ENCODE results near the gene SLC25A12.
"Not testable (repeated sequence)": the region's sequence is repeated elsewhere in the genome, so short reads cannot be mapped to it uniquely, and the experiment has no call there.

SLC25A12 gene

DNA sequence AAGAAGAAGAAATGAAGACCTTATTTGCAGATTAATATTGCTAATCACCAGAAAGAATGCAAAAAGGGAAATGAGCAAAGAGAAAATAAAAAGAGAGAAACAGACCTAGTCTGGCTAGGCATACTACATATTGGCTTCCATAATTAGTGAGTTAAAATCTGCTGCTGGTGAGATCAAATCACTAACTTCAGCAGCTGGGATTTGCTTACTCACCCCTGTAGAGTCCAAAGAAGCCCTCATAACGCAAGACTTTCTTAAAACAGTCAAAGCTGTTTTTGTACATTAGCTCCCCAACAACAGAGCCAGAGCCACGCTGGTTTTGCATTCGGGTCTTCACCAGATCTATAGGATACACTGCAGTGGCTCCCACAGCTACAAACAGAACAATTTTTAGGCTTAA, 80.9 kb downstream of the SLC25A12 start:
- DNase-seq = no peak
- Histone ChIP-seq H3K4me3 (ENCODE audit: insufficient read depth, low read depth, low read length, poor library complexity, severe bottlenecking) (no peak overlapping the region), H3K36me3 (ENCODE audit: control insufficient read depth, insufficient read depth, low read length) (peaks cover 16% of the 10 kb centered on the region), H3K27me3 (replicated peaks; ENCODE audit: control insufficient read depth, insufficient read depth, low read length, poor library complexity, severe bottlenecking) (no peaks in the 10 kb centered on the region), H3K27ac (ENCODE audit: insufficient read depth, low read length, poor library complexity, severe bottlenecking) (no peak overlapping the region), H3K9me3 (ENCODE audit: control insufficient read depth, low read length) (no peaks in the 10 kb centered on the region), H3K4me1 (ENCODE audit: control insufficient read depth, insufficient read depth, low read length, poor library complexity, severe bottlenecking) (no peaks in the 10 kb centered on the region)

DNA sequence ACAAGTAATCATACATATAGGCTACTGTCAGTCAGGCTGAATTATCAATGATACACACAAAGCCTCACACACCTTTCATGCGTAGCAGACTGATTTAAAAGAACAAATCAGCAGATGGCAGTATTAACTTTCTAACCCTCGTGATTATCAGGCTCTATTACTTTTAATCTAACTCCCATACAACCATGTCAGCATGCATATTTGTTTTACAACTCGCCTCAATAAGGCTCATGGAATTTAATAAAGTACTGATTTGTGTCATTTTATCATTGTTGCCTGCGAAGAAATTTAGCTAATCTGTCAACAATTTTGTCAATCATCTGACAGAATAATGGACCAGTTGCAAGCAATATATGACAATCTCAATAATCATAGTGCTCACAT, 82.8 kb downstream of the SLC25A12 start:
- H3K27ac ChIP-seq (ENCODE audit: insufficient read depth, low read length, poor library complexity, severe bottlenecking) = no peak overlapping the region
- H3K36me3 ChIP-seq (ENCODE audit: control insufficient read depth, insufficient read depth, low read length) = peaks cover 19% of the 10 kb centered on the region
- no peaks in the 10 kb centered on the region for H3K9me3 ChIP-seq (ENCODE audit: control insufficient read depth, low read length)
- H3K27me3 ChIP-seq (replicated peaks; ENCODE audit: control insufficient read depth, insufficient read depth, low read length, poor library complexity, severe bottlenecking) = no peaks in the 10 kb centered on the region
- no peaks in the 10 kb centered on the region for H3K4me1 ChIP-seq (ENCODE audit: control insufficient read depth, insufficient read depth, low read length, poor library complexity, severe bottlenecking)
- DNase-seq = no peak
- H3K4me3 ChIP-seq (ENCODE audit: insufficient read depth, low read depth, low read length, poor library complexity, severe bottlenecking) = no peak overlapping the region

DNA sequence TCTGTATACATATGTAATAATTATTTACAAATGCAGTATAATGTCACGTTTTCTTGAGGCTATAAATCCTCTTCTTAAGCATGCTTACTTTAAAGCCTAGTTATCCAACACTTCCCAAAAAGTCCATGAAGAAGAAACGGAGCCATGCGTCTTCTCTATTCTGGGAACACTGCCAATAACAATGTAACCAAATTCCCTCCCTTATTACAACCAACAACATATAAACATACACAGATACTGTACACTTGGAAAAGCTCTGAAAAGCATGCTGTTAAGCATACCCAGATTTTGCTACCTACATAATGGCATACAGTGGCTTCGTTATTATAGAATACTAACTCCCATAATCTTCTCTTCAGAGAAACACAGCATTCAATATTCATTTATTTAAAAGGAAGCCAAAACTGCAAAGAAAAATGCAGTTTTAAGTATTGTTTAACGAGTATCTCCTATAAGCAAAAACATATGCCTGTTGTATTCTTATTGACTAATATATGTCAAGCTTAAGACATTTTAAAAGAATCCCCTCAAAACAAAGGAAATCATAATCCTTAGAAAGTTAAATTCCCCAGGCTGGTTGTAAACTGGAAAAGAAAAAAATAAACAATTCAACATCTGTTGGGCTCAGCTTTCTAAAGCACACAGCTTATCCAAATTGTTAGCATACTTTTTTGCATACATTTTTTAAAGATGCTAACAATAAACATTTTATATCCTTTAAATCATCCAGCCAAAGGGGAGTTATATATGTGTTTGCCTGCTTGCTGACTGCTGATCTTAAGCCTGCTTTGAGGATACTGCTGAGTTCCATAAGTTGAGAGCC, 83.4 kb downstream of the SLC25A12 start:
- H3K9me3 ChIP-seq (ENCODE audit: control insufficient read depth, low read length) = no peaks in the 10 kb centered on the region

DNA sequence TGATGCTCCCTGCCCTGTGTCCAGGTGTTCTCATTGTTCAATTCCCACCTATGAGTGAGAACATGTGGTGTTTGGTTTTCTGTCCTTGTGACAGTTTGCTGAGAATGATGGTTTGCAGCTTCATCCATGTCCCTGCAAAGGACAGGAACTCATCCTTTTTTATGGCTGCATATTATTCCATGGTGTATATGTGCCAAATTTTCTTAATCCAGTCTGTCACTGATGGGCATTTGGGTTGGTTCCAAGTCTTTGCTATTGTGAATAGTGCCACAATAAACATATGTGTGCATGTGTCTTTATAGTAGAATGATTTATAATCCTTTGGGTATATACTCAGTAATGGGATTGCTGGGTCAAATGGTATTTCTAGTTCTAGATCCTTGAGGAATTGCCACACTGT, 85.2 kb downstream of the SLC25A12 start:
- H3K36me3 ChIP-seq (ENCODE audit: control insufficient read depth, insufficient read depth, low read length) = peaks cover 19% of the 10 kb centered on the region
- DNase-seq; H3K27ac ChIP-seq (ENCODE audit: insufficient read depth, low read length, poor library complexity, severe bottlenecking); H3K27me3 ChIP-seq (replicated peaks; ENCODE audit: control insufficient read depth, insufficient read depth, low read length, poor library complexity, severe bottlenecking); H3K4me3 ChIP-seq (ENCODE audit: insufficient read depth, low read depth, low read length, poor library complexity, severe bottlenecking); H3K4me1 ChIP-seq (ENCODE audit: control insufficient read depth, insufficient read depth, low read length, poor library complexity, severe bottlenecking); H3K9me3 ChIP-seq (ENCODE audit: control insufficient read depth, low read length): not testable (repeated sequence)

More for the DNA sequence above, 83.4 kb downstream of the SLC25A12 start:
- H3K4me1 ChIP-seq (ENCODE audit: control insufficient read depth, insufficient read depth, low read length, poor library complexity, severe bottlenecking) = no peaks in the 10 kb centered on the region
- peaks cover 19% of the 10 kb centered on the region for H3K36me3 ChIP-seq (ENCODE audit: control insufficient read depth, insufficient read depth, low read length)
- H3K4me3 ChIP-seq (ENCODE audit: insufficient read depth, low read depth, low read length, poor library complexity, severe bottlenecking) = no peak overlapping the region
- no peaks in the 10 kb centered on the region for H3K27me3 ChIP-seq (replicated peaks; ENCODE audit: control insufficient read depth, insufficient read depth, low read length, poor library complexity, severe bottlenecking)
- DNase-seq = no peak
- no peak overlapping the region for H3K27ac ChIP-seq (ENCODE audit: insufficient read depth, low read length, poor library complexity, severe bottlenecking)

DNA sequence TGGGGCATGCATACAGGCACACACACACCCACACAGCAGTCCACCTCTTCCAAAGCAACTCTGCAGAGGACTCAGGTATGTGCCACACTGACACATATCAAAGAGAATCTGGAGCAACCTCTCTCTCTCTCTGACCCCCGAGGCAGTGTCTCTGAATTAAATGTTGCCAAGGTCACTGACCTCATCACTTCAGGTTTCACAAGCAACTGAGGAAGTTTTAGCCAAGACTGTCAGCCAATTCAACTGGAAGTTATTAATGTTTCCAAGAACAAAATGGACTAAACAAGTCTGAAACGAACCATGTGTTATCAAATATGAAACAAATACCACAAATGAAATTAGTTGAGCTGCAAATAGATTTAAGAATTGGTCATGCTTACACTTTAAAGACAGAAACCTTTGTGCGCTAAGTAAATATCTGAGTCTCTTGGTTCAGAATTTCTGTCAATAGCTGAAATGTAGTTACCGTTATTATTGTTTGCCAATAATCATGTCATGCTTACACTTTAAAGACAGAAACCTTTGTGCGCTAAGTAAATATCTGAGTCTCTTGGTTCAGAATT, 86.1 kb downstream of the SLC25A12 start:
- H3K27ac ChIP-seq (ENCODE audit: insufficient read depth, low read length, poor library complexity, severe bottlenecking) = no peak overlapping the region
- no peaks in the 10 kb centered on the region for H3K4me1 ChIP-seq (ENCODE audit: control insufficient read depth, insufficient read depth, low read length, poor library complexity, severe bottlenecking)
- no peak for DNase-seq
- H3K27me3 ChIP-seq (replicated peaks; ENCODE audit: control insufficient read depth, insufficient read depth, low read length, poor library complexity, severe bottlenecking) = no peaks in the 10 kb centered on the region
- H3K9me3 ChIP-seq (ENCODE audit: control insufficient read depth, low read length) = no peaks in the 10 kb centered on the region
- H3K4me3 ChIP-seq (ENCODE audit: insufficient read depth, low read depth, low read length, poor library complexity, severe bottlenecking) = no peak overlapping the region
- H3K36me3 ChIP-seq (ENCODE audit: control insufficient read depth, insufficient read depth, low read length) = peaks cover 12% of the 10 kb centered on the region

DNA sequence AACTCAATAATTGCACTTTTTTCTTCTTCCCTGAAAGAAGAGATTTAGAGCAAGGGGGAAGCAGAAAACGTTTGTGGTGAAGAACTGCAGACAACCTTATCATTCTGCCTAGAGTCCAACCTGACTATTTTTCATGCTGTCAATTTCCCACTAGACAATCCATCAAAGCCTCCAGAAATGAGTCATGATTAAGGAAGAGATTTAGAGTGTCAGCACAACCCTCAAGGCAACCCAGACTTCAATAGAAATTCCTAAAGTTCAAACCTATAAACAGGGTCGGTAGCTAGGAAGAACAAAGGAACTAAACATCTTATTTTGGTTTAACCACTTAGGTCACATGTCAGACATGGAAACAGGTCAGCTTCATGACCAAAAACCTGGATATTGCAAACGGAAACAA, 86.9 kb downstream of the SLC25A12 start:
- Histone ChIP-seq H3K27me3 (replicated peaks; ENCODE audit: control insufficient read depth, insufficient read depth, low read length, poor library complexity, severe bottlenecking) (no peaks in the 10 kb centered on the region), H3K27ac (ENCODE audit: insufficient read depth, low read length, poor library complexity, severe bottlenecking) (no peak overlapping the region), H3K9me3 (ENCODE audit: control insufficient read depth, low read length) (no peaks in the 10 kb centered on the region), H3K36me3 (ENCODE audit: control insufficient read depth, insufficient read depth, low read length) (peaks cover 10% of the 10 kb centered on the region), H3K4me1 (ENCODE audit: control insufficient read depth, insufficient read depth, low read length, poor library complexity, severe bottlenecking) (no peaks in the 10 kb centered on the region), H3K4me3 (ENCODE audit: insufficient read depth, low read depth, low read length, poor library complexity, severe bottlenecking) (no peak overlapping the region)
- no peak for DNase-seq

DNA sequence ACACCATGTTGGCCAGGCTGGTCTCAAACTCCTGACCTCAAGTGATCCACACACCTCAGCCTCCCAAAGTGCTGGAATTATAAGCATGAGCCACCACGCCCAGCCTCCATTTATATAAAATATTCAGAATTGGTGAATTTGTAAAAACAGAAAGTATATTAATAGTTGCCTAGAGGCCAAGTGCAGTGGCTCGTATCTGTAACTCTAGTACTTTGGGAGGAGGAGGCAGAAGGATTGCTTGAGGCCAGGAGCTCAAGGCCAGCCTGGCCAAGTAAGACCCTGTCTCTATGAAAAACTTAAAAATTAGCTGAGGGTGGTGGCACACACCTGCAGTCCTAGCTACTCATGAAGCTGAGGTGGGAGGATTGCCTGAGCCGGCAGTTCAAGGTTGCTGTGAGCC, 89.6 kb downstream of the SLC25A12 start:
- no peak overlapping the region for H3K4me3 ChIP-seq (ENCODE audit: insufficient read depth, low read depth, low read length, poor library complexity, severe bottlenecking)
- no peaks in the 10 kb centered on the region for H3K9me3 ChIP-seq (ENCODE audit: control insufficient read depth, low read length)
- H3K36me3 ChIP-seq (ENCODE audit: control insufficient read depth, insufficient read depth, low read length) = peaks cover 6% of the 10 kb centered on the region
- H3K4me1 ChIP-seq (ENCODE audit: control insufficient read depth, insufficient read depth, low read length, poor library complexity, severe bottlenecking) = no peaks in the 10 kb centered on the region
- no peak overlapping the region for H3K27ac ChIP-seq (ENCODE audit: insufficient read depth, low read length, poor library complexity, severe bottlenecking)
- no peaks in the 10 kb centered on the region for H3K27me3 ChIP-seq (replicated peaks; ENCODE audit: control insufficient read depth, insufficient read depth, low read length, poor library complexity, severe bottlenecking)
- DNase-seq = no peak

DNA sequence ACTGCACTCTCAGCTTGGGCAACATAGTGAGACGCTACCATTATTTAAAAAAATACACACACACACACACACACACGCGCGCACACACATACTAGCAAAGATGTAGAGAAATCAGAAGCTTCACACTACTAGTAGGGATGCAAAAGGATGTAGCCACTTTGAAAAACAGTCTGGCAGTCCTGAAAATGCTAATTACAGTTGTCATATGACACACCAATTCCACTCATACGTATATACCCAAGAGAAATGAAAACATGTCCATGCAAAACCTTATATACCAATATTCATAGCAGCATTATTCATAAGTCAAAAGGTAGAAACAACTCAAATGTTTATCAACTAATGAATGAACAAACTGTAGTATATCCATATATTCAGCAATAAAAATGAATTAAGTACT, 90.3 kb downstream of the SLC25A12 start:
- Histone ChIP-seq H3K4me1 (ENCODE audit: control insufficient read depth, insufficient read depth, low read length, poor library complexity, severe bottlenecking) (no peaks in the 10 kb centered on the region), H3K27me3 (replicated peaks; ENCODE audit: control insufficient read depth, insufficient read depth, low read length, poor library complexity, severe bottlenecking) (no peaks in the 10 kb centered on the region), H3K27ac (ENCODE audit: insufficient read depth, low read length, poor library complexity, severe bottlenecking) (no peak overlapping the region), H3K4me3 (ENCODE audit: insufficient read depth, low read depth, low read length, poor library complexity, severe bottlenecking) (no peak overlapping the region), H3K9me3 (ENCODE audit: control insufficient read depth, low read length) (no peaks in the 10 kb centered on the region), H3K36me3 (ENCODE audit: control insufficient read depth, insufficient read depth, low read length) (peaks cover 3% of the 10 kb centered on the region)
- no peak for DNase-seq

DNA sequence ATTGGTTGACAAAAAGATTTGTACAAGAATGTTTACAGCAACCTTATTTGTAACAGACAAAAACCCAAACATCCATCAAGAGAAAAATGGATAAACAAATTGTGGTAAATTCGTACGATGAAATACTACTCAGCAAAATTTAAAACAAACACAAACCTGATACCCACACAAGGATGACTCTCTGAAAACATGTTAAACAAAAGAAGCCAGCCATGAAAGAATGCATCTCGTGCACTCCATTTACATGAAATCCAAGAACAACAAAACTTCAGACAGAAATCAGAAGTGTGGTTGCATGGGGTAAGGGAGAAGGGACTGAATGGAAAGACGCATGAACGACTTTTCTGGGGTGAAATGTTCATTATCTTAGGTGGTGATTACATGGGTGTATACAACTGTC, 93.4 kb downstream of the SLC25A12 start:
- no peaks in the 10 kb centered on the region for H3K9me3 ChIP-seq (ENCODE audit: control insufficient read depth, low read length)
- no peaks in the 10 kb centered on the region for H3K27me3 ChIP-seq (replicated peaks; ENCODE audit: control insufficient read depth, insufficient read depth, low read length, poor library complexity, severe bottlenecking)
- H3K4me3 ChIP-seq (ENCODE audit: insufficient read depth, low read depth, low read length, poor library complexity, severe bottlenecking) = no peak overlapping the region
- H3K27ac ChIP-seq (ENCODE audit: insufficient read depth, low read length, poor library complexity, severe bottlenecking) = no peak overlapping the region
- DNase-seq = no peak
- H3K36me3 ChIP-seq (ENCODE audit: control insufficient read depth, insufficient read depth, low read length) = no peaks in the 10 kb centered on the region
- no peaks in the 10 kb centered on the region for H3K4me1 ChIP-seq (ENCODE audit: control insufficient read depth, insufficient read depth, low read length, poor library complexity, severe bottlenecking)

DNA sequence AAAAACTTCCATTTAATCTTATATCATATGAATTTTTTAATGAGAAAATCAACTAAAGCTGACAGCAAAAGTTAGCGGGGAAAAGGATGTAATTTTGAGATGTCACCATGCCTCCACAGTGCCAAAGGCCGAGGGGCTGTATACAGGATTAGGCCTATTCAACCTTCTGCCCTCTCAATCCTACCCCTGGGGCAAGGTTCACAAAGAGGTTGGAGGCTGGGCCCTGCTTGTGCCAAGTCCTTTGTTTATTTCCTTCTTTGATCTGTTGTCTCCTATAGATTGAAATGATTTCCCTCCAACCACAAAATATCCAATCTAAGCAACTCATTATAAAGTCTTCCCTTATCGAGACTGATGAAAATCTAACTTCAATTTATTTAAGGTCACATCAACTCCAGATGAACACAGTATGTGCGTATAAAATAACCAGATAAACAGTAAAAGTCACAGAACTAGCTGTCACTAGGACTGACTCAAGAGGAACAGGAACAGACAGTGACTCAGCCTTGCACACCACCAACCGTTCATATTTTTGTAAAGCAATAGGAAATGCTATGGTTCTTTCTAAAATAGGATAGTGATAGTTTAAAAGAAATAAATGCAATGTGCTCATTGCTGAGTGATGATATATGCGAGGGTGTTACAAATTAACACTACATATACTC, 95.8 kb downstream of the SLC25A12 start:
- Histone ChIP-seq H3K4me1 (ENCODE audit: control insufficient read depth, insufficient read depth, low read length, poor library complexity, severe bottlenecking) (no peaks in the 10 kb centered on the region), H3K27me3 (replicated peaks; ENCODE audit: control insufficient read depth, insufficient read depth, low read length, poor library complexity, severe bottlenecking) (no peaks in the 10 kb centered on the region), H3K4me3 (ENCODE audit: insufficient read depth, low read depth, low read length, poor library complexity, severe bottlenecking) (no peak overlapping the region), H3K27ac (ENCODE audit: insufficient read depth, low read length, poor library complexity, severe bottlenecking) (no peak overlapping the region), H3K9me3 (ENCODE audit: control insufficient read depth, low read length) (no peaks in the 10 kb centered on the region), H3K36me3 (ENCODE audit: control insufficient read depth, insufficient read depth, low read length) (no peaks in the 10 kb centered on the region)
- no peak for DNase-seq
